Muscle of arm (tissue), 12 donors: ENCODE data around the gene TIAM1. TPM values are rescaled to one million over a fixed set of nuclear protein-coding genes. Genes with fewer than 3 reads are reported as not detected.

ENCODE experiments used
- DNase-seq: peaks from one replicate; pipeline ENCODE4 v3.0.0-alpha.2; 2013
- polyA plus RNA-seq, 12 donors: library from polyadenylated mRNA; unstranded; fragments of 120-200 nt; gene quantifications; one replicate each; pipeline ENCODE4 v1.2.1, GENCODE V29; 2013; ENCODE audit not compliant: insufficient read length in 12 of 12

TIAM1 gene
- polyA plus RNA-seq, 12 donors, result 8.7 to 27.6 (median 11.9) TPM; not detected in 1

DNA sequence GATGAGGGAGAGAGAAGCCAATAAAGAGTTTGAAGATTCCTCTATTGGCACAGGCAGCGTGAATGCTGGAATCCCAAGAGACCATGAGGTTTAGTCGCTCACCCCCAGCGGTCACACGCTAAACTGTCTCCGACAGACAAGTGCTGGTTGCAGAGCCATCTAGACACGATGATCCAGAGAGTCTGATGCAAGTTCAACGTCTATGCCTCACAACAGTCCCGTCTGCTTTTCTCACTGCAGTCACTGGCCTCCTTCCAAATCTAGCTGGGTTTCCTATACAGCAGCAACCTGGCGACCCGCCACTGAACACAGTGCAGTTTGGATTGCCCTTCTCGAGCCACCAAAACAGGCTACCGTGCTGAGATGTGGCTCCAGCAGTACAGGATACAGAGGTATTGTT lies 207.2 kb downstream of the TIAM1 start:
- DNase-seq, result no peak

DNA sequence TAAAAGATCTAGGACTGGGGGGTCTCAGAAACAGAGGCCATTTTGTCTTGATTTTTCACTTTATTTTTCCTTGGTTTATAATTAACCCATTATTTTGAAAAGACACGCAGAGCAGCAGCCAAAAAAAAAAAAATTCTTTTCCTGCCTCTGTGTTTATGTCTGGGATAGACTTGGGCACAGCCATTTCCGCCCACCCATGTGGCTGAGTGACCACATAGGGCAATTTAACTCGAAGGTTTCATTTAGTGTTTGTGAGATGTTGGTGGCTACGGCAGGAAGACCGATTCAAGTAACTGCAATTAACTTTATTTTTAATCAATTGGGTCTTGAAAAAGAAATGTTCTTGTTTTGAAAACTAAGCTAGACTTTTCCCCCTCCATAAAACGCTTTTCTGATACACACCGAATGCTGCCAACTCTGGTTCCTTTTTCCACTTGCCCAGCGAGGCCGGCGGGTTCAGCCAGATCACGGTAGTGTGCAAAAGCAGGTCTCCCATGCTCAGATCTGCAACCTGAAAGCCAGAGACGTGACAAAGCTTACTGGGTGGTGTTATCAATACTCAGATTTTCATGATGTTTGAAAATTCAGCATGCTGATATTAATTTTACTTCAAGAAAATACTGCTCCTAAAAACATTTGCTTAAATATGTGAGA lies 208.4 kb downstream of the TIAM1 start:
- DNase-seq, result no peak

- no peak for DNase-seq
Measured at GRCh38 chr21:31133243-31133830, 210.7 kb downstream of the TIAM1 start.

- DNase-seq, result no peak
Measured at GRCh38 chr21:31132574-31133242, 211.4 kb downstream of the TIAM1 start.

GRCh38 chr21:31130821-31131220 lies 213.2 kb downstream of the TIAM1 start:
- no peak for DNase-seq

- DNase-seq, result no peak
Measured at GRCh38 chr21:31128234-31128633, 215.8 kb downstream of the TIAM1 start.

DNA sequence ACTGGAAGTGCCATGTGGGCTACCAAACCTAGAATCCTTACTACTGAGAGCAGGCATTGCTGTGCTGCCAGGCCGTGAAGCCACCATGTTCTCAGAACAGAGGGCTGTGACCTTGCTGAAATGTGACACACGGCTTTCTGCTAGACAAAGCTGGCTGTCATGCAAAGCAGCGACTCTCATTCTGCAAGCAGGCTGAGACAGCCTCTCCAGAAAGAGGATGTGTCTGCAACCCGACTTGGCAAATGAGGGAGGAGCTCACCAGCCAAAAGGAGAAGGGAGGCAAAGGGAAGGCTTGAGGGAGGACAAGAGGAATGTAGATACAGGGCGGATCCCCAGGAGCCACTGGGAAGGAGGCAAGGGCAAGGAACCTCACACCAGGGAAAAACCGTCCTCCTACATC lies 220.1 kb downstream of the TIAM1 start:
- no peak for DNase-seq

- no peak for DNase-seq
Measured at GRCh38 chr21:31119199-31119598, 224.9 kb downstream of the TIAM1 start.

- DNase-seq, result peak; percentile 40
Measured at GRCh38 chr21:31117128-31117916, 226.7 kb downstream of the TIAM1 start.

GRCh38 chr21:31115249-31115648 lies 228.8 kb downstream of the TIAM1 start:
- DNase-seq, result no peak

DNA sequence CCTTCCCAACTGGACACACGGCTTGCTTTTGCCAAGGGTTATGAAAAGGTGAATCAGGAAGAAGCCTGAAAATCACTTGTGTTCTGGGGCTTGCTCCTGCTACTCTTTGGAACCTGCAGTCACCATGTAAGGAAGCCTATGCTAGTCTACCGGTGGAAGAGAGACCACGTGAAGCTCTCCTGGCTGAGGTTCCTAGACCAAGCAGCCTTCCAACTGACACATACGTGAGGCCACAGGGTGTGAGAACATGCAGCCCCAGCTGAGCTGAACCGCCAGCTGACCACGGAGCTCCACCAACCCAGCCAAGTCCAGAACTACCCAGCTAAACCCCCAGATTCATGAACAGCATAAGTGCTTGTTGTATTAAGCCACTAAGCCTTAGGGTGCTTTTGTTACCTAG lies 233.0 kb downstream of the TIAM1 start:
- DNase-seq, result no peak

GRCh38 chr21:31110430-31110829 lies 233.6 kb downstream of the TIAM1 start:
- DNase-seq, result no peak

DNA sequence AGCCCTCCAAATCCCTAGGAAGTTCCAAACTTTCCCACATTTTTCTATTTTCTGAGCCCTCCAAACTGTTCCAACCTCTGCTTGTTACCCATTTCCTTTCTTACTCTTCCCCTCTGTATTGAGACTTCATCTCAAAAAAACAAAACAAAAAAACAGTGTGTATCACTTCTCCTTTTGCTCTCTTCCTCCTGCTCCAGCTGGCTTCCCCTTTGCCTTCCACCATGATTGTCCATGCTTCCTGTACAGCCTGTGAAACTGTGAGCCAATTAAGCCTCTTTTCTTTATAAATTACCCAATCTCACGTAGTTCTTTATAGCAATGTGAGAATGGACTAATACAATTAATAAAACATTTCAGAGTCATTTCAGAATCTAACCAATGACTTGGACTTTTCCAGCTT lies 236.2 kb downstream of the TIAM1 start:
- no peak for DNase-seq

DNA sequence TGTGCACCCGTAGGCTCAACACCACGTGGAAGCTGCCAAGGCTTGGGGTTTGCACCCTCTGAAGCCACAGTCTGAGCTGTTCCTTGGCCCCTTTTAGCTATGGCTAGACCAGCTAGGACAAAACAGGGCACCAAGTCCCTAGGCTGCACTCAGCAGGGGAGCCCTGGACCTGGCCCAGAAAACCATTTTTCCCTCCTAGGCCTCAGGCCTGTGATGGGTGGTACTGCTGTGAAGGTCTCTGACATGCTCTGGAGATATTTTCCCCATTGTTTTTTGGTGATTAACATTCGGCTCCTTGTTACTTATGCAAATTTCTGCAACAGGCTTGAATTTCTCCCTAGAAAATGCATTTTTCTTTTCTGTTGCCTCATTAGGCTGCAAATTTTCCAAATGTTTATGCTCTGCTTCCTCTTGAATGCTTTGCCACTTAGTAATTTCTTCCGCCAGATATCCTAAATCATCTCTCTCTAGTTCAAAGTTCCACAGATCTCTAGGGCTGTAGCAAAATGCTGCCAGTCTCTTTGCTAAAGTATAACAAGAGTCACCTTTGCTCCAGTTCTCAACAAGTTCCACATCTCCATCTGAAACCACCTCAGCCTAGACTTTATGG lies 236.8 kb downstream of the TIAM1 start:
- DNase-seq, result no peak

DNA sequence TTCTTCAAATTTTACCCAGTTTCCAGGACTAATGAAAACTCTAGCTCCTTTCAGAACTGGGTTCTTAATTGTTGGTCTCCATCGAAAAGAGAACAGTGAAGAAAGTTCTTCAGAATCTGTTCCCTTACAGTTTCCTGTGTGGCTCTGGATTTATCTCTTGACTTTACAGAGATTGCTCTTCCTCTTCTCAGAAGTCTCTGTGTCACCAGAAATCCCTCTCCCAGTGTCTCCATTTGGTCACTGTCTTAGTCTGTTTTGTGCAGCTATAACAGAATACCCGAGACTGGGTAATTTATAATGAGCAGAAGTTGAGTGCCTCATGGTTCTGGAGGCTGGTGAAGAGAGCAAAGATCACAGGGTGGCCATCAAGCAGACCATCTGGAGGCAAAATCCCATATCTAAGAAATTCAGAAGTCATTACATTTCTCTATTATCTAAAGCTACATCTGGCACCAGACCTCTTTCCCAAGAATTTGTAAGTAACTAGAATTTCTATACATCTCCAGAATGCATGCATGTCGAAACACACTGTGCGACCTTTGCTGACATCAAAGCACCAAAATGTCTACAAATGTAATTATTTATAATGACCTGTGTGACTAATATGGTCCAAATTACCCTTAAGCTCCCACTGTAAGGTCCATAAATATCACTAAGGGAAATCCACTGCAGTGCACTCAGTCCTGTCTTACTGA lies 240.3 kb downstream of the TIAM1 start:
- DNase-seq, result no peak

DNA sequence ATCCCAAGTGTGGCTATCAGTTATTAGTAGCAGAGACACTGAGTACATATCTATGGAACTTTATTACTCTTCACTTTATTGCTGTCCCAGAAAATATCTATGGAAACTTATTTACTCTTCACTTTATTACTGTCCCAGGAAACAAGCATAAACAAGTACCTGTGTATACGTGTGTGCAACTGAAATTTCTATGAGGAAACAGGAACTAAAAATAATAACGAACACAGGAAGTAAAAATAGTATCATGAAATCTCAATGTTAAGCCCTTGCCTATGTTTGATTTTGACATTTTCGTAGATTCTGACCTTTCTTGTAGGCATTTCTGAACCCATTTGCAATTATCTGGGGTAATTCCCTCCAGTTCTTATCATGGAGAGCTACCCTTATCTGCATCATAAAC lies 240.9 kb downstream of the TIAM1 start:
- no peak for DNase-seq

GRCh38 chr21:31099122-31099521 lies 244.9 kb downstream of the TIAM1 start:
- DNase-seq, result no peak

DNA sequence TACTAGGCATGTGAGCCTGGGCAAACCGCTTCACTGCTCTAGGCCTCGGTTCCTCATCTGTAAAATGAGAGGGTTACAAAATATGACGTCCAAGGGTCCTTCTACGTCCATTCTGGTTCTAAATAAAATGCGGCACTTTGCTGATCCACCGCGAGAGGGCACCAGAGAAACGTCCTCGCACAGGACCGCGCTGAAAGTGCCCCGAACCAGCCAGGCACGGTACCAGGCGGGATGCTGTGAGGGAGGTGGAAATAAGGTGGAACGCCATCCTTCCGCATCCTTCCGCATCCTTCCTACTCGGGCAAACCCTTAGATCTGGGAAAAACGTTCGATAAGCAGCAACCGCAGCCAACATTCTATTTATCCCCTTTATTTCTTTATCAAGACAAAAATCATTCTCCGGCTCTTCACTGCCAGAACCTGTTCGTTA lies 245.5 kb downstream of the TIAM1 start:
- peak; percentile 70 for DNase-seq

DNA sequence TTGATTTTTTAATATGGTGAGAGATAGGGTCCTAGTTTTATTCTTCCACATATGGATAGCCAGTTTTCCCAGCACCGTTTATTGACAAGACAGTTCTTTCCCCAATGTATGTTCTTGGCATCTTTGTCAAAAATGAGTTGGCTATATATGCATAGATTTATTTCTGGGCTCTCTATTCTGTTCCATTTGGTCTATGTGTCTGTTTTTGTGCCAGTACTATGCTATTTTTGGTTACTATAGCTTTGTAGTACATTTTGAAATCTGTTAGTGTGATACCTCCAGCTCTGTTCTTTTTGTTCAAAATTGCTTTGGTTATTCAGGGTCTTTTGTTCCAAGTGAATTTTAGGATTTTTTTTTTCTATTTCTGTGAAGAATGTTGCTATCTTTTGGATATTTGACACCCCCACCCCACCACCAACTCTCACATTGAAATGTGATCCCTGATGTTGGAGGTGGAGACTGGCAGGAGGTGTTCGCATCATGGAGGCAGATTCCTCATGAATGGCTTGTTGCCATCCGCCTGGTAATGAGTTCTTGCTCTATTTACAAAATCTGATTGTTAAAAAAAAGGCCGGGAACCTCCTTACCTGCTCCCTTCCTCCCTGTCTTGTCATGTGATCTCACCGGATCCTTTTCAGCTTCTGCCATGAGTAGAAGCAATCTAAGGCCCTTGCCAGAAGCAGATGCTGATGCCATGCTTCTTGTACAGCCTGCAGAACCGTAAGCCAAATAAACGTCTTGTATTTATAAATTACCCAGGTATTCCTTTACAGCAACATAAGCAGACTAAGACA lies 251.0 kb downstream of the TIAM1 start:
- no peak for DNase-seq

DNA sequence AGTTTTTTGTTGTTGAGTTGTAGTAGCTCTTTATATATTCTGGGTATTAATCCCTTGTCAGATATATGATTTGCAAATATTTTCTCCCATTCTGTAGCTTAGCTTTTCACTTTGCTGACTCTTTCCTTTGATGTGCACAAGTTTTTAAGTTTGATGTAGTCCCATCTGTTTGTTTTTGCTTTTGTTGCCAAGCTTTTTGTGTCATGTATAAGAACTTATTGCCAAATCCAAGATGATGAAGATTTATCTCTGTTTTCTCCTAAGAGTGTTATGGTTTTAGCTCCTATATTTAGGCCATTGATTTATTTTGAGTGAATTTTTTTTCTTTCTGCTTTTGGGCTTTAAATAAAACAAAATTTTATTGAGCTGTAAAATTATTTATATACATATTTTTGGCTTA lies 253.7 kb downstream of the TIAM1 start:
- no peak for DNase-seq

DNA sequence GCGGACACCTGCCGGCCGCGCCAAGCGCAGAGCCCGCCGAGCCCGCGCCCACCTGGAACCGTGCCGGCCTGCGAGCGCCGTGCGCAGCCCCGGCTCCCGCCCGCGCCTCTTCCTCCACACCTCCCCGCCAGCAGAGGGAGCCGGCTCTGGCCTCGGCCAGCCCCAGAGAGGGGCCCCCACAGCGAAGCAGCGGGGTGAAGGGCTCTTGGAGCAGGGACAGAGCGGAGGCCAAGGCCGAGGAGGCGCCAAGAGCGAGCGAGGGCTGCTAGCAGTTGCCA lies 255.6 kb downstream of the TIAM1 start:
- DNase-seq, result no peak
